Duodenal mucosa (tissue), 2 donors: ENCODE results near the gene SYCP2.
"Not testable (repeated sequence)": the region's sequence is repeated elsewhere in the genome, so short reads cannot be mapped to it uniquely, and the experiment has no call there.

Source experiments
- H3K27ac ChIP-seq: one replicate; pipeline ENCODE4 v1.7.0; 2013; ENCODE audit warnings: low read depth, low read length
- H3K27me3 ChIP-seq, 2 donors: one replicate each; pipeline ENCODE4 v1.7.0; 2013; ENCODE audit warnings: low read length in 2 of 2, control low read depth in 1 of 2; ENCODE audit not compliant: insufficient read depth in 2 of 2, control insufficient read depth in 1 of 2
- H3K36me3 ChIP-seq, 2 donors: one replicate each; pipeline ENCODE4 v1.7.0; 2013; ENCODE audit warnings: low read length in 2 of 2, control low read depth in 1 of 2; ENCODE audit not compliant: insufficient read depth in 2 of 2, control insufficient read depth in 1 of 2
- H3K4me1 ChIP-seq, 2 donors: one replicate each; pipeline ENCODE4 v1.7.0; 2013; ENCODE audit warnings: low read length in 2 of 2, control low read depth in 1 of 2; ENCODE audit not compliant: insufficient read depth in 2 of 2, control insufficient read depth in 1 of 2
- H3K4me3 ChIP-seq, 2 donors: one replicate each; pipeline ENCODE4 v1.7.0; 2013; ENCODE audit warnings: low read length in 2 of 2, low read depth in 1 of 2
- H3K9ac ChIP-seq, 2 donors: one replicate each; pipeline ENCODE4 v1.7.0; 2013; ENCODE audit warnings: low read length in 2 of 2, low read depth in 1 of 2
- H3K9me3 ChIP-seq, 2 donors: one replicate each; pipeline ENCODE4 v1.7.0; 2013; ENCODE audit warnings: low read length in 2 of 2, control low read depth in 1 of 2; ENCODE audit not compliant: control insufficient read depth in 1 of 2

The SYCP2 gene

GRCh38 chr20:59958123-59958522 is 24.7 kb upstream of the SYCP2 start, which contains the start of gene CDH26:
CDH26 (plus strand) TSS chr20:59958423; CDS start chr20:59958727, 304 bp downstream.
- Histone ChIP-seq H3K27me3 (no peaks in the 10 kb centered on the region), H3K36me3 (no peaks in the 10 kb centered on the region), H3K4me1 (no peaks in the 10 kb centered on the region), H3K9ac (no peak within 1 kb of the TSS), H3K4me3 (no peak within 1 kb of the TSS), H3K9me3 (no peaks in the 10 kb centered on the region), H3K27ac (no peak within 1 kb of the TSS)

- not testable (repeated sequence) for H3K4me3 ChIP-seq, H3K27me3 ChIP-seq, H3K9me3 ChIP-seq, H3K27ac ChIP-seq, H3K4me1 ChIP-seq, H3K36me3 ChIP-seq, H3K9ac ChIP-seq
Measured at GRCh38 chr20:59957568-59957967, 24.1 kb upstream of the SYCP2 start.

- Histone ChIP-seq H3K36me3 (no peaks in the 10 kb centered on the region), H3K9ac (no peak overlapping the region), H3K27me3 (no peaks in the 10 kb centered on the region), H3K27ac (no peak overlapping the region), H3K4me1 (no peaks in the 10 kb centered on the region), H3K4me3 (no peak overlapping the region), H3K9me3 (no peaks in the 10 kb centered on the region)
Measured at GRCh38 chr20:59955131-59955796, 21.8 kb upstream of the SYCP2 start.

- Histone ChIP-seq H3K4me1 (no peaks in the 10 kb centered on the region), H3K27ac (no peak overlapping the region), H3K9ac (no peak overlapping the region)
Measured at GRCh38 chr20:59954718-59955117, 21.3 kb upstream of the SYCP2 start.

GRCh38 chr20:59949911-59950310 is 16.5 kb upstream of the SYCP2 start:
- no peaks in the 10 kb centered on the region for H3K9me3 ChIP-seq
- H3K27ac ChIP-seq, result no peak overlapping the region
- H3K4me3 ChIP-seq, result no peak overlapping the region
- H3K9ac ChIP-seq, result no peak overlapping the region
- no peaks in the 10 kb centered on the region for H3K27me3 ChIP-seq
- H3K36me3 ChIP-seq, result peaks cover 0 to 3% of the 10 kb centered on the region in 2 donors
- peaks cover 5 to 11% of the 10 kb centered on the region in 2 donors for H3K4me1 ChIP-seq

More at GRCh38 chr20:59954718-59955117, 21.3 kb upstream of the SYCP2 start:
- Histone ChIP-seq H3K27me3 (no peaks in the 10 kb centered on the region), H3K4me3 (no peak overlapping the region), H3K9me3 (no peaks in the 10 kb centered on the region), H3K36me3 (no peaks in the 10 kb centered on the region)

- H3K9ac ChIP-seq, result no peak overlapping the region
- H3K4me3 ChIP-seq, result no peak overlapping the region
- no peaks in the 10 kb centered on the region for H3K9me3 ChIP-seq
- no peaks in the 10 kb centered on the region for H3K27me3 ChIP-seq
- H3K4me1 ChIP-seq, result peaks cover 5 to 11% of the 10 kb centered on the region in 2 donors
- no peak overlapping the region for H3K27ac ChIP-seq
- peaks cover 8 to 12% of the 10 kb centered on the region in 2 donors for H3K36me3 ChIP-seq
Measured at GRCh38 chr20:59948828-59949720, 15.6 kb upstream of the SYCP2 start.

- no peak overlapping the region for H3K9ac ChIP-seq
- no peak overlapping the region for H3K27ac ChIP-seq
- peaks cover 5 to 11% of the 10 kb centered on the region in 2 donors for H3K4me1 ChIP-seq
- peaks cover 12 to 20% of the 10 kb centered on the region in 2 donors for H3K36me3 ChIP-seq
- H3K27me3 ChIP-seq, result no peaks in the 10 kb centered on the region
- no peaks in the 10 kb centered on the region for H3K9me3 ChIP-seq
- H3K4me3 ChIP-seq, result no peak overlapping the region
Measured at GRCh38 chr20:59948212-59948611, 14.8 kb upstream of the SYCP2 start.

- Histone ChIP-seq H3K27me3 (no peaks in the 10 kb centered on the region), H3K27ac (no peak overlapping the region), H3K9me3 (no peaks in the 10 kb centered on the region), H3K4me1 (peaks cover 5 to 16% of the 10 kb centered on the region in 2 donors), H3K4me3 (no peak overlapping the region), H3K36me3 (peaks cover 12 to 27% of the 10 kb centered on the region in 2 donors), H3K9ac (no peak overlapping the region)
Measured at GRCh38 chr20:59947376-59947775, 13.9 kb upstream of the SYCP2 start.

- H3K36me3 ChIP-seq, result peaks cover 12 to 29% of the 10 kb centered on the region in 2 donors
Measured at GRCh38 chr20:59945731-59946130, 12.3 kb upstream of the SYCP2 start.

GRCh38 chr20:59945175-59945574 is 11.7 kb upstream of the SYCP2 start:
- H3K9me3 ChIP-seq, result no peaks in the 10 kb centered on the region
- no peak overlapping the region for H3K4me3 ChIP-seq
- H3K9ac ChIP-seq, result no peak overlapping the region
- H3K27ac ChIP-seq, result no peak overlapping the region
- H3K27me3 ChIP-seq, result no peaks in the 10 kb centered on the region
- peaks cover 12 to 29% of the 10 kb centered on the region in 2 donors for H3K36me3 ChIP-seq
- peaks cover 18 to 30% of the 10 kb centered on the region in 2 donors for H3K4me1 ChIP-seq

More at GRCh38 chr20:59945731-59946130, 12.3 kb upstream of the SYCP2 start:
- Histone ChIP-seq H3K4me3 (no peak overlapping the region), H3K4me1 (peaks cover 17 to 30% of the 10 kb centered on the region in 2 donors), H3K27me3 (no peaks in the 10 kb centered on the region), H3K27ac (no peak overlapping the region), H3K9me3 (no peaks in the 10 kb centered on the region), H3K9ac (no peak overlapping the region)
